ENCODE data around the gene GGA2.
"Not testable (repeated sequence)": the region's sequence is repeated elsewhere in the genome, so short reads cannot be mapped to it uniquely, and the experiment has no call there.

GGA2 gene

GRCh38 chr16:23523876-23524385, 13.6 kb upstream of the GGA2 start:
- no peak for DNase-seq

GRCh38 chr16:23523321-23523720, 13.0 kb upstream of the GGA2 start:
- no peak for DNase-seq

- DNase-seq, result no peak
These were observed 11.7 kb upstream of the GGA2 start for GRCh38 chr16:23521965-23522364.

GRCh38 chr16:23521037-23521743, 10.9 kb upstream of the GGA2 start:
- DNase-seq, result no peak

GRCh38 chr16:23520500-23520899, 10.2 kb upstream of the GGA2 start:
- DNase-seq, result no peak

- no peak for DNase-seq
These were observed 9.0 kb upstream of the GGA2 start for GRCh38 chr16:23519282-23519681.

- no peak for DNase-seq
These were observed 8.2 kb upstream of the GGA2 start for GRCh38 chr16:23518435-23518891.

GRCh38 chr16:23516366-23517137, 6.3 kb upstream of the GGA2 start:
- DNase-seq, result no peak

- no peak for DNase-seq
These were observed 5.6 kb upstream of the GGA2 start for GRCh38 chr16:23515881-23516280.

- DNase-seq, result no peak
These were observed 4.3 kb upstream of the GGA2 start for GRCh38 chr16:23514381-23515152.

- DNase-seq, result no peak
These were observed 1.9 kb upstream of the GGA2 start for GRCh38 chr16:23512168-23512695.

GRCh38 chr16:23511731-23512130, 1.4 kb upstream of the GGA2 start:
- DNase-seq, result no peak

- DNase-seq, result not testable (repeated sequence)
These were observed 599 bp upstream of the GGA2 start for GRCh38 chr16:23510915-23511270.

GRCh38 chr16:23509782-23510163, 521 bp downstream of the GGA2 start:
- peak; percentile 4 for DNase-seq

- no peak for DNase-seq
These were observed 896 bp downstream of the GGA2 start for GRCh38 chr16:23509441-23509754.

GRCh38 chr16:23508589-23509440, 1.5 kb downstream of the GGA2 start:
- peak; percentile 25 for DNase-seq

- DNase-seq, result no peak
These were observed 3.7 kb downstream of the GGA2 start for GRCh38 chr16:23506606-23506994.

- DNase-seq, result no peak
These were observed 4.4 kb downstream of the GGA2 start for GRCh38 chr16:23505671-23506605.

GRCh38 chr16:23505180-23505665, 5.1 kb downstream of the GGA2 start:
- peak; percentile 69 for DNase-seq

GRCh38 chr16:23504453-23505179, 5.7 kb downstream of the GGA2 start:
- DNase-seq, result peak; percentile 93
